Measurements from ENCODE around the gene TTC14. TPM values are rescaled to one million over a fixed set of nuclear protein-coding genes. Genes with fewer than 3 reads are reported as not detected.

Gene TTC14
- total RNA-seq, 4 donors from 2014 or later, result 37.3 to 57.3 (median 43.8) TPM

DNA sequence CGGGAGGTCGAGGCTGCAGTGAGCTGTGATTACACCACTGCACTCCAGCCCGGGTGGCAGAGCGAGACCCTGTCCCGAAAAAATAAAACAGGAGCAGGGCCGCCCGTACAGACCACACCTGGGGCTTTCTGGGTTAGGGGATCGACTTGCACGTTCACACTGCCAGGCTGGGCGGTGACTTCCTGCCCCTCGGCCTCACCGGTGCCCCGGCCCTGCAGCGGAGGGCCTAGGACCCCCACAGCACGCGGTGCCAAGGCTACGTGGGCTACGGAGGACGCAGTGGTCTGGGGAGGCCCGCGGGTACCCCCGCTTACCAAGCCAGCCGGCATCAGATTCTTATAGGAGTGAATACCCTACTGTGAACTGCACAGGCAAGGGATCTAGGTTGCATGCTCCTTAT, 11.6 kb upstream of the TTC14 start:
- TF ChIP-seq, protein P1, sequence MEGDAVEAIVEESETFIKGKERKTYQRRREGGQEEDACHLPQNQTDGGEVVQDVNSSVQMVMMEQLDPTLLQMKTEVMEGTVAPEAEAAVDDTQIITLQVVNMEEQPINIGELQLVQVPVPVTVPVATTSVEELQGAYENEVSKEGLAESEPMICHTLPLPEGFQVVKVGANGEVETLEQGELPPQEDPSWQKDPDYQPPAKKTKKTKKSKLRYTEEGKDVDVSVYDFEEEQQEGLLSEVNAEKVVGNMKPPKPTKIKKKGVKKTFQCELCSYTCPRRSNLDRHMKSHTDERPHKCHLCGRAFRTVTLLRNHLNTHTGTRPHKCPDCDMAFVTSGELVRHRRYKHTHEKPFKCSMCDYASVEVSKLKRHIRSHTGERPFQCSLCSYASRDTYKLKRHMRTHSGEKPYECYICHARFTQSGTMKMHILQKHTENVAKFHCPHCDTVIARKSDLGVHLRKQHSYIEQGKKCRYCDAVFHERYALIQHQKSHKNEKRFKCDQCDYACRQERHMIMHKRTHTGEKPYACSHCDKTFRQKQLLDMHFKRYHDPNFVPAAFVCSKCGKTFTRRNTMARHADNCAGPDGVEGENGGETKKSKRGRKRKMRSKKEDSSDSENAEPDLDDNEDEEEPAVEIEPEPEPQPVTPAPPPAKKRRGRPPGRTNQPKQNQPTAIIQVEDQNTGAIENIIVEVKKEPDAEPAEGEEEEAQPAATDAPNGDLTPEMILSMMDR (IDR thresholded peaks at IDR 0.05; ENCODE audit: low read depth), result no peak

DNA sequence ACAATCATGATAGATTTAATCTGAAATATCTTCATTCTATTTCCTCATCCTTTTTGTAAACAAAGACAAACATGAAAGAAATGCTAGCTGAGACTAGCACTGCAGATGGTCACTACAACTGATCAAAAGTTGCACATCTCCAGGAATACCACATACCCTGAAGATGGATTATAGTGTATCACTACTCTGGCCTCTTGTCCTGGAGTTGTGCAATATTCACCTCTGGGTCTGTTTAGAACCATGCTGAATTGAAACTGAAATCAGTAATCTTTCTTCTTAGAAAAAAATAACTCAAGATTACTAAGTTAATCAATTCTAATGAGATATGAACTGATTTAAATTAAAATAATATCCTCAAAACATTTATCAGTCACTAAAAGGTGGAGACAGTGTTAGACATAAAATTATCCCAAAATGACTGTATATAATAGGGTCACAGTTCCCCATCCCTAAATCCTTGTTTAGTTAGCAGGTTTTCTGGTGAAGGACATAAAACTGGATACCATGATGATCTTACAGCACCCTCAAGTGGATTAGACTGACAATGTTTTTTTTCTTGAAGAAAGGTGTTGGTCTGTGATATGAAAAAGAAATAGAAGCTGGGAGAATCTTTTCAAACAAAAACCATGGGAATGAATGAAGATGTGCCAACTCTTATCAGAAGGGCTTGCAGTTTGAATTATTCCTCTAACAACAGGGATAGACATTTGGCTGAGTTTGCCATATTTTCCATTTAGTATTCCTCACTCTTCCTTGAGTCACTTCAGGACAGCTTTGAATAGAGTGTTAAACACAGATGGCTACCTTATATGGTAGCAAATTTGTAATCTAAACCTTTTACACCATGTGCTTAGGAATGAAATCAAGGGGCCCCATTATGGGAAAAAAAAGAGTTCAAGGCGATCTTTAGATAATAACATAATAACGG, 7.1 kb upstream of the TTC14 start:
- TF ChIP-seq, protein P1 (IDR thresholded peaks at IDR 0.05; ENCODE audit: low read depth), result no peak

DNA sequence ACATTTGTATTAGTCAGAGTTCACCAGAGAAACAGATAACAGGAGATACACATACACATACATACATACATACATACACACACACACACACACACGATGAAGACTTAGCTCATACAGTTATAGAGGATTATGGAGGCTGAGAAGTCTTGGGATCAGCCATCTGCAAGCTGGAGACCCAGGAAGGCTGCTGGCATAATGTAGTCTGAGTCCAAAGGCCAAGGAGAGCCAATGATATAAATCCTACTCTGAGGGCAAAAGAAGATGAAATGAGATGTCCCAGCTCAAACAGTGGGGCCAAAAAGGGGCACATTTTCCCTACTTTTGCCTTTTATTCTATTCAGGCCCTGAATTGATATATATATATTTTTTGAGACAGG, 6.4 kb upstream of the TTC14 start:
- TF ChIP-seq, protein P1 (IDR thresholded peaks at IDR 0.05; ENCODE audit: low read depth), result no peak

DNA sequence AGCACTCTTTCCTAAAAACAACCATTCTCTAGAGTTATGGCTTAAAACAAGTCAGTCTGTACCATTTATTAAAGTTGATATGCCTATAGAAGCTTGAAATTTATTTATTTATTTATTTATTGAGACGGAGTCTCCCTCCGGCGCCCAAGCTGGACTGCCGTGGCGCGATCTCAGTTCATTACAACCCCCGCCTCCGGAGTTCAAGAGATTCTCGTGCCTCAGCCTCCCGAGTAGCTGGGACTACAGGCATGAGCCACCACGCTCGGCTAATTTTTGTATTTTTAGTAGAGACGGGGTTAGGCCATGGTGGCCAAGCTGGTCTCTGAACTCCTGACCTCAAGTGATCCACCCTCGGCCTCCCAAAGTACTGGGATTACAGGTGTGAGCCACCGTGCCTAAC, 1.5 kb upstream of the TTC14 start:
- TF ChIP-seq, protein P1 (IDR thresholded peaks at IDR 0.05; ENCODE audit: low read depth), result no peak

DNA sequence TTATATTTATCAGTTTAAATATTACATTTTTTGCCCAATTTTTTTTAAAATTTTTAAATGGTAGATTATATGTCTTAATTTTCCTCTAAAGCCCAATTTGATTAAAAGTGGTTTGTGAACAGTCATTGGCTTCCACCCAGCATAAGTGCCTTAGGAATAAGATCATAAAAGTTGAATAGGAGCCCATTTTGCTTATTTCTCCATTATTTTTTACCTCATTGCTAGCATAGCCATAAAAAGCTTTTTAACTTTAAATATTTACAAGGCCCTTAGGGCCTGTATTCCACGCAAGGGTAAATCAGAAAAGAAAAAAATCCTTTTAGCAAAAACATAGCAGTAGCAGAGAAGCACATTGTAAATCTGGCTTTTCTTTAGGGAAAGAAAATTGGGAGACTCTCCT, 9.0 kb downstream of the TTC14 start:
- TF ChIP-seq, protein P1 (IDR thresholded peaks at IDR 0.05; ENCODE audit: low read depth), result no peak

DNA sequence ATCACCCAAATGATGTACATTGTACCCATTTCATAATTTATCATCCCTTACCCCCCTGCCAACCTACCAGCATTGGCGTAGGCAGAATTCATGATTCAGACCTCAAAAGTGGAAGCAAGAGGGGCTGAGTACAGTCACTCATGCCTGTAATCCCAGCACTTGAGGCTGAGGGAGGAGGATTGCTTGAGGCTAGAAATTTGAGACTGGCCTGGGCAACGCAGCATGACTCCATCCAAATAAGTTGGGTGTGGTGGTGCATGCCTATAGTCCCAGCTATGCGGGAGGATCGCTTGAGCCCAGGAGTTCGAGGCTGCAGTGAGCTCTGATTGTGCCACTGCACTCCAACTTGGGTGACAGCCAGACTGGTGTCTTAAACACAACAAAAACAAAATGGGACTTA, 10.4 kb downstream of the TTC14 start:
- TF ChIP-seq, protein P1 (IDR thresholded peaks at IDR 0.05; ENCODE audit: low read depth), result no peak

DNA sequence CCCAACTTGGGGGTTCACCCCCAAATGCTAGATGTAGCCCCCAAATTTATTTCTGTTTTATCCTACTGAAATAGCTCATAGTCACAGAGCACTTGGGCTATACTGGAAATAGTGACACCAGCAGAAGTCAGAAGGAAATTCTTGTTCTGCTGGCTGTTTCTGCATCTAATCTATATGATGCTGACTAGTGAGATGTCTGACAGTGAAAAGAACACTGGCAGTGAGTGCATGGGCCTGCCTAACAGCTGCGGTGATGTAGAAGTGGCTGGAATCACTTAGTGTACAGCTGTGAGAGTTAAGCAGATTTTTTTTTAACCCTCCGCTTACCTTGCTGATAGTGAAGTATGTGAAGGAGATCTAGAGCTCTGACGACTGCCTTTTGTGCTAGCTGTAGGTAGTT, 14.0 kb downstream of the TTC14 start:
- TF ChIP-seq, protein P1 (IDR thresholded peaks at IDR 0.05; ENCODE audit: low read depth), result no peak

Data from subcutaneous adipose tissue (tissue), 4 donors.